ENCODE data around the gene FLOT2. TPM values are rescaled to one million over a fixed set of nuclear protein-coding genes. Genes with fewer than 3 reads are reported as not detected.
A peak's percentile ranks its signal among the peaks of the same experiment; 100 is the strongest.
"Not testable (repeated sequence)": the region's sequence is repeated elsewhere in the genome, so short reads cannot be mapped to it uniquely, and the experiment has no call there.

The FLOT2 gene
- polyA plus RNA-seq, 1 donor: 74.6 TPM

DNA sequence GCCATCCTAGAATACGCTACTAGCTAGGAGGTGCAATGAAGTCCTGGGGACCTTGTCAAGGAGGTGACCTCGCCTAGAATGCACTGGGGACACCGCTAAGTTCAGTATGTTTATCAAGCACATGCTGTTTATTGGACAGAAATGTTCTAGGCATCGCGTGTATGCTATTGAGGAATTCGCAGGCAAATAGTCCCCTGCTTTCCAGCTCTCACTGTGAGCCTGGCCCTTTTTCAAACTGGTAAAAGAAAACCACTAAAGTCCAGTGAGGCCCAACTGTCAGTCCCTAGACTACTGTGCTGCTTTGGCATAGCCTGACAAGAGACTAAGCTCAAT, 53.8 kb downstream of the FLOT2 start:
- Histone ChIP-seq H3K27me3 (ENCODE audit: control insufficient read depth, insufficient read depth, low read length) (no peaks in the 10 kb centered on the region), H3K9me3 (ENCODE audit: control insufficient read depth, low read depth, low read length) (no peaks in the 10 kb centered on the region), H3K4me1 (ENCODE audit: control insufficient read depth, insufficient read depth, low read length) (peaks cover 18% of the 10 kb centered on the region), H3K36me3 (ENCODE audit: control insufficient read depth, insufficient read depth, low read length) (no peaks in the 10 kb centered on the region), H3K27ac (ENCODE audit: low read length) (no peak overlapping the region), H3K4me3 (ENCODE audit: low read length) (no peak overlapping the region)
- DNase-seq: no peak
- no CpG with 5 or more reads among the region's 6 CpGs for WGBS (ENCODE audit: insufficient coverage, low lambda C conversion rate)

GRCh38 chr17:28842282-28843012, 55.1 kb downstream of the FLOT2 start, which contains the start of gene FAM222B:
Gene FAM222B (minus strand): TSS chr17:28842790. CDS start chr17:28766667, 76,123 bp downstream.
- Histone ChIP-seq H3K27me3 (ENCODE audit: control insufficient read depth, insufficient read depth, low read length) (no peaks in the 10 kb centered on the region), H3K27ac (ENCODE audit: low read length) (peak within 1 kb of the TSS; percentile 81), H3K4me3 (ENCODE audit: low read length) (peak within 1 kb of the TSS; percentile 90), H3K36me3 (ENCODE audit: control insufficient read depth, insufficient read depth, low read length) (no peaks in the 10 kb centered on the region), H3K9me3 (ENCODE audit: control insufficient read depth, low read depth, low read length) (no peaks in the 10 kb centered on the region), H3K4me1 (ENCODE audit: control insufficient read depth, insufficient read depth, low read length) (peaks cover 18% of the 10 kb centered on the region)
- no CpG with 5 or more reads among the region's 44 CpGs for WGBS (ENCODE audit: insufficient coverage, low lambda C conversion rate)
- peak; percentile 82 to 84 for DNase-seq

GRCh38 chr17:28841901-28842281, 55.6 kb downstream of the FLOT2 start:
- no peaks in the 10 kb centered on the region for H3K36me3 ChIP-seq (ENCODE audit: control insufficient read depth, insufficient read depth, low read length)
- peak overlapping the region; percentile 90 for H3K4me3 ChIP-seq (ENCODE audit: low read length)
- DNase-seq: peak; percentile 42 to 83

GRCh38 chr17:28839221-28839620, 58.3 kb downstream of the FLOT2 start:
- Histone ChIP-seq H3K27ac (ENCODE audit: low read length) (no peak overlapping the region), H3K36me3 (ENCODE audit: control insufficient read depth, insufficient read depth, low read length) (no peaks in the 10 kb centered on the region), H3K4me3 (ENCODE audit: low read length) (no peak overlapping the region), H3K27me3 (ENCODE audit: control insufficient read depth, insufficient read depth, low read length) (no peaks in the 10 kb centered on the region), H3K4me1 (ENCODE audit: control insufficient read depth, insufficient read depth, low read length) (peaks cover 21% of the 10 kb centered on the region), H3K9me3 (ENCODE audit: control insufficient read depth, low read depth, low read length) (no peaks in the 10 kb centered on the region)
- DNase-seq: no peak
- 100% methylated on average over 1 of the region's 2 CpGs for WGBS (ENCODE audit: insufficient coverage, low lambda C conversion rate)

More at GRCh38 chr17:28841901-28842281, 55.6 kb downstream of the FLOT2 start:
- H3K9me3 ChIP-seq (ENCODE audit: control insufficient read depth, low read depth, low read length): no peaks in the 10 kb centered on the region
- WGBS (ENCODE audit: insufficient coverage, low lambda C conversion rate): no CpG with 5 or more reads among the region's 6 CpGs
- H3K4me1 ChIP-seq (ENCODE audit: control insufficient read depth, insufficient read depth, low read length): peaks cover 19% of the 10 kb centered on the region
- H3K27me3 ChIP-seq (ENCODE audit: control insufficient read depth, insufficient read depth, low read length): no peaks in the 10 kb centered on the region
- H3K27ac ChIP-seq (ENCODE audit: low read length): peak overlapping the region; percentile 81

DNA sequence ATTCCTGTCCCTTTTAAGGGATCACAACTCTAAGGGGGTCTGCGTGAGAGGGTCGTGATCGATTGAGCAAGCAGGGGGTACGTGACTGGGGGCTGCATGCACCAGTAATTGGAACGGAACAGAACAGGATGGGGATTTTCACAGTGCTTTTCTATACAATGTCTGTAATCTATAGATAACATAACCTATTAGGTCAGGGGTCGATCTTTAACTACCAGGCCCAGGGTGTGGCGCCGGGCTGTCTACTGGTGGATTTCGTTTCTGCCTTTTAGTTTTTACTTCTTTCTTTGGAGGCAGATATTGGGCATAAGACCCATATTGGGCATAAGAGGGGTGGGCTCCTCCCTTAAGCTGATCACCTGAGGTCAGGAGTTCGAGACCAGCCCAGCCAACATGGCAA, 61.0 kb downstream of the FLOT2 start:
- not testable (repeated sequence) for H3K36me3 ChIP-seq (ENCODE audit: control insufficient read depth, insufficient read depth, low read length); H3K27me3 ChIP-seq (ENCODE audit: control insufficient read depth, insufficient read depth, low read length); H3K9me3 ChIP-seq (ENCODE audit: control insufficient read depth, low read depth, low read length); H3K4me3 ChIP-seq (ENCODE audit: low read length); DNase-seq; H3K27ac ChIP-seq (ENCODE audit: low read length)
- WGBS (ENCODE audit: insufficient coverage, low lambda C conversion rate): no CpG with 5 or more reads among the region's 10 CpGs
- H3K4me1 ChIP-seq (ENCODE audit: control insufficient read depth, insufficient read depth, low read length): peaks cover 20% of the 10 kb centered on the region

- peaks cover 7% of the 10 kb centered on the region for H3K36me3 ChIP-seq (ENCODE audit: control insufficient read depth, insufficient read depth, low read length)
- H3K9me3 ChIP-seq (ENCODE audit: control insufficient read depth, low read depth, low read length): no peaks in the 10 kb centered on the region
- peaks cover 6% of the 10 kb centered on the region for H3K4me1 ChIP-seq (ENCODE audit: control insufficient read depth, insufficient read depth, low read length)
- WGBS (ENCODE audit: insufficient coverage, low lambda C conversion rate): no CpG with 5 or more reads among the region's 1 CpG
- H3K27me3 ChIP-seq (ENCODE audit: control insufficient read depth, insufficient read depth, low read length): no peaks in the 10 kb centered on the region
- no peak for DNase-seq
- H3K4me3 ChIP-seq (ENCODE audit: low read length): no peak overlapping the region
- no peak overlapping the region for H3K27ac ChIP-seq (ENCODE audit: low read length)
Measured at GRCh38 chr17:28834420-28834819, 63.1 kb downstream of the FLOT2 start.

Other genes with a start within 250 kb of the FLOT2 start
- gene SDF2, start 235.8 kb downstream of the FLOT2 start, polyA plus RNA-seq: 54.6 TPM
- gene SUPT6H, start 235.5 kb downstream of the FLOT2 start, polyA plus RNA-seq: 65.9 TPM
- gene PROCA1, start 185.8 kb downstream of the FLOT2 start, polyA plus RNA-seq: 5.7 TPM
- gene RAB34, start 179.9 kb downstream of the FLOT2 start, polyA plus RNA-seq: 82.8 TPM
- gene RPL23A, start 177.7 kb downstream of the FLOT2 start, polyA plus RNA-seq: 1,720 TPM
- gene TLCD1, start 171.5 kb downstream of the FLOT2 start, polyA plus RNA-seq: 9.4 TPM
- gene NEK8, start 168.9 kb downstream of the FLOT2 start, polyA plus RNA-seq: 4.8 TPM
- 91.8 TPM for gene TRAF4, start 153.7 kb downstream of the FLOT2 start, polyA plus RNA-seq
- 24.0 TPM for gene FAM222B, start 54.9 kb downstream of the FLOT2 start, polyA plus RNA-seq
- gene ERAL1, start 42.7 kb downstream of the FLOT2 start, polyA plus RNA-seq: 54.2 TPM
- 8.4 TPM for gene DHRS13, start 5.3 kb upstream of the FLOT2 start, polyA plus RNA-seq
- gene PHF12, start 53.8 kb upstream of the FLOT2 start, polyA plus RNA-seq: 27.7 TPM
- 4.6 TPM for gene SEZ6, start 108.3 kb upstream of the FLOT2 start, polyA plus RNA-seq
- gene PIPOX, start 145.4 kb upstream of the FLOT2 start, polyA plus RNA-seq: 51.5 TPM